GM12891 (cell line): ENCODE measurements around the gene DNAJB14.

Source experiments
- PAX5 ChIP-seq: IDR thresholded peaks from 2 replicates; pipeline ENCODE4 v1.6.1; 2011; ENCODE audit warnings: low read length, moderate library complexity, mild to moderate bottlenecking; ENCODE audit not compliant: insufficient read depth, severe bottlenecking
- POLR2A ChIP-seq: IDR thresholded peaks from 2 replicates; pipeline ENCODE4 v1.6.1; 2011; ENCODE audit warnings: low read depth, low read length, control low read depth
- POLR2AphosphoS5 ChIP-seq: IDR thresholded peaks from 2 replicates; pipeline ENCODE4 v1.6.1; 2011; ENCODE audit warnings: low read depth, low read length, control low read depth
- POU2F2 ChIP-seq: IDR thresholded peaks from 2 replicates; pipeline ENCODE4 v1.6.1; 2011; ENCODE audit warnings: low read depth, mild to moderate bottlenecking, control low read depth, low read length, moderate library complexity
- SPI1 ChIP-seq: IDR thresholded peaks from 2 replicates; pipeline ENCODE4 v1.6.1; 2011; ENCODE audit warnings: low read depth, low read length, control low read depth
- TAF1 ChIP-seq: IDR thresholded peaks from 2 replicates; pipeline ENCODE4 v1.6.1; 2011; ENCODE audit warnings: low read depth, low read length, control low read depth

- TF ChIP-seq POLR2A (no peak), POLR2AphosphoS5 (no peak), TAF1 (no peak), SPI1 (no peak), PAX5 (no peak), POU2F2 (no peak)
Observed at GRCh38 chr4:99879458-99879857, 67.0 kb downstream of the DNAJB14 start.
